Mucosa of gallbladder (tissue), 1 donor: ENCODE data around the gene EHD2. TPM values are rescaled to one million over a fixed set of nuclear protein-coding genes. Genes with fewer than 3 reads are reported as not detected.
A peak's percentile ranks its signal among the peaks of the same experiment; 100 is the strongest.

ENCODE experiments used
- DNase-seq: peaks from one replicate; pipeline ENCODE4 v3.0.0-alpha.2; 2020; ENCODE audit warnings: low spot score
- total RNA-seq: library from RNA; stranded (reverse); gene quantifications from one replicate; pipeline ENCODE4 v1.2.1, GENCODE V29; 2021
- donor health status: DM: no; HTN: no; CAD: no.

EHD2 gene
- total RNA-seq, 1 donor from 2014 or later = 81.2 TPM

DNA sequence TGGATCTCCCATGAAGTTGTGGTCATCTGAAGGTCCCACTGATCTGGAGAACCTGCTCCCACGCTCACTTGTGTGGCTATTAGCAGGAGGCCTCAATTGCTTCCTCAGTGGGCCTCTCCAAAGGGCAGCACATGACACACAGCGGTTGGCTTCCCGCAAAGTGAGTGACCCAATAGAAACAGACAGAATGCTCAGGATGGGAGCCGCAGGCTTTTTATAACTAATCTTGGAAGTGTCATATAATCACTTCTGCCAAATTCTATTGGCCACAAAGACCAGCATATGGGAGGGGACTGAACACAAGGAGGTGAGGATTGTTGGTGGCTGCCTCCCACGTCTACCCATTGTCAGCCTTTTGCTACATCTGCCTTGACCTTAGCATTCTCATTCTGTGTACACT lies 22.1 kb upstream of the EHD2 start:
- DNase-seq = no peak

DNA sequence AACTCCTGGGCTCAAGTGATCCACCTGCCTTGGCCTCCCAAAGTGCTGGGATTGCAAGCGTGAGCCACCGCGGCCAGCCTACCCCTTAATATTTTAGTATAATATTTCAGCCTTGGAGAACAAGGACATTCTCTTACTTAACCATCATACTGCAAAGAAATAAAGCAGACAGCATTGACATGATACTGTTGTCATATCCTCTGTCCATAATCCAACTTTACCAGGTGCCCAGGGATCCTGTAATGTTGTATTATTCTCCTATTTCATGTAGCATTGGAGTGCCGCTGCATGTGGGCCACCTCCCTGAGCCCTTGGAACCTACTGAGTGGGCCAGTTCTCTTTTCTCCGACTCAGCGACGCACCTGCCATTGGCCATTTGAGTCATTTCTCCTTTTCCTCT lies 21.4 kb upstream of the EHD2 start:
- no peak for DNase-seq

DNA sequence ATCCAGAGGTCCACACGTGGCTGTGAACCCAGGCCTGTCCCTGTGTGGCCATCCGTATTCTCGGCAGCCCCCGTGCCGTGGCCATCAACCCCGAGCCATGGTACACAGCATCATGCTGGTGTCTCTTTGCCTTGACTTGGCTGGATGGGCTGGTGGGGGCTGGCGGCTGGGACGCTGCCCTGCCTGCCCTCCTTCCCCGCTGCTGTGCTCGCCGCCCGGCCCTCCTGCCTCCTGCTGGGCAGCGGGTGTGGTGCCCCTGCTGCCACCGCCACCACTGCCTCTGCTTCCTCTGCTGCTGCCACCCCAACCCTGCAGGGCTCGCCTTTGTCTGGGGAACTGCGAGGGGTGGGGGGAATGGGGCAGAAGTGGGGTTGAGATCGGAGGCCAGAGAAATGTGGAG lies 19.7 kb upstream of the EHD2 start:
- no peak for DNase-seq

DNA sequence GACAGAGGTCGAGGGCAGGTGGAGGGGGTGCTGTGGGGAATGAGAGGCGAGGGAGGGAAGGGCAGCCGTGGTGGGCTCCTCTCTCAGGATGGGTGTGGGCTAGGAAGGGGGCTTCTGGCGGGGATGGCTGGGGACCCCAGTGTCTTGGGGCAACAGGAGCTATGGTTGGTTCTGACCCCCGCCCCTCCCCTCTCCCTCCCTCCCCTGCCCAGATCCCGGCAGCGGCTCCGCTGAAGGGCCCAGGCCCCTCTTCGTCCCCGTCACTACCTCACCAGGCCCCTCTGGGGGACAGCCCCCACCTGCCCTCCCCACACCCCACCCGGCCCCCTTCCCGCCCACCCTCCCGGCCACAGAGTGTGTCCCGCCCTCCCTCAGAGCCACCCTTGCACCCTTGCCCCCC lies 19.3 kb upstream of the EHD2 start:
- no peak for DNase-seq

DNA sequence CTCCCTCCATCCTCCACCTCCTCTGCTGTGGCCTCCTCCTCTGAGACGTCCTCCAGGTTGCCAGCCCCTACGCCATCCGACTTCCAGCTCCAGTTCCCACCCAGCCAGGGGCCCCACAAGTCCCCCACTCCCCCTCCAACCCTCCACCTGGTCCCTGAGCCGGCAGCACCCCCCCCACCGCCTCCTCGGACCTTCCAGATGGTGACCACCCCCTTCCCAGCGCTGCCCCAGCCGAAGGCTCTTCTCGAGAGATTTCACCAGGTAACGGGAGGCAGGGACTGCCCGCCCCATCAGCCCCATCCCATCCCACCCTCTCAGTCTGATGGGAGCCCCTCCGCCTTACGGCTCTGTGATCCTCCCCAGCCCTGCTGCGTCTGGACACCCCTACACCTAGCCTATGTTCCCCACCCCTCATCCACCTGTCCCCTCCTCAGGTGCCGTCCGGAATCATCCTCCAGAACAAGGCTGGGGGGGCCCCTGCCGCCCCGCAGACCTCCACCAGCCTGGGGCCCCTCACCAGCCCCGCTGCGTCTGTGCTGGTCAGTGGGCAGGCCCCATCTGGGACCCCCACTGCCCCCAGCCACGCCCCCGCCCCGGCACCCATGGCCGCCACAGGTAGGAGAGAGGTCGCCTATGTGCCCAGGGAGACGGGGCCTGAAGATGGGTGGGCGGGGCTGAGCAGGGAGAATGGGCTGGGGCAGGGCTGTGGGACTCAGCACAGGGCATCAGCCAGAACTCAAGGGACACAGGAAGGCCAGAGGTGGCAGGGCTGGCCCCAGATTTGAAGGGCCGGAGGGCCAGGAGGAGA lies 18.6 kb upstream of the EHD2 start:
- no peak for DNase-seq

DNA sequence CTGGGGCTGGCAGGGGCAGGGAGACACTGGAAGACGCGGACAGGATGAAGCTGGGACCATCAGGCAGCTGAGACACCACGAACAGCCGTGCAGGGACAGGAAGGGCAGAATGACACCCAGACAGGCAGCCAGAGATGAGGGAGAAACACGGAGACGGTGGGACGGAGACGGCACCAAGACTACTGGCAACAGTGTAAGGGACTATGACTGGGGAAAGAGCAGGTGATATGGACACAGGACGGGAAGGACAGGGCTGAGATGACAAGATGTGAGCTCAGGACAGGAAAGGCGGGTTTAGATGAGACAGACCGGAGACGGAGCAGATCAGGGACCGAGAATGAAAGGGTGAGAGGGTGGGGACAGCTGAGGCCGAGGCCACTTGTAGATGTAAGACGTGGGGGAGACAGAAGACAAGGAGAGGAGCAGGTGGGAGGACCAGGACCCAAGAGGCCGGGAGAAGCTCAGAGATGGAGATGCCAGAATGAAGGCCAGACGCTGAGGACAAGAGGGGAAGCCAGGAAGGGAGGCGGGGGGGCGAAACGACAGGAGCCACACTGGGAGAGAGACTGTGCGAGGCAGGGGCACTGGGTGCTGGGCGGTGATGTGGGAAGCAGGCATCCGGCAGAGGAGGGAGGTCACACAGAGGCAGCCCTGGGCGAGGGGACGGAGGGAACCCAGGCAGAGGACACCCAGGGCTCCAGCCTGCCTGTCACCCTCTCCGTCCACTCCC lies 17.5 kb upstream of the EHD2 start:
- no peak for DNase-seq

DNA sequence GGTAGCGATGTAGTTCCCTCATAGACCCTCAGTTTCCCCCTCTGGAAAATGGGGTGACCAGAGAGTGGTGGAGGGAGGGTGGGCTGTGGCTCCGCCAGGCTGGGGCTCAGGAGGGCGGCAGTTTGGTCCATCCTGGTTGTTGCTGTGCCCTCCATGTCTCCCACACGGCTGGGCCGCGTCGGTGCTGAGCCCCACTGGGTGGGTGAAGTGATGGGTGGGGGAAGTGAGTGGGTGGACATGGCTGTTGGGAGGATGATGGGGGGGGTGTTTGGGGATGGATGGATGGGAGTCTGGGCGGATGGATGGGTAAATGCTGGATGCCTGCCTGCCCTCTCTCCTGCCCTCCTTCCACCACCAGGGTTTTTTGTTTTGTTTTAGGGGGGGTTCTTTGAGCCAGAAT lies 16.6 kb upstream of the EHD2 start:
- DNase-seq = no peak

DNA sequence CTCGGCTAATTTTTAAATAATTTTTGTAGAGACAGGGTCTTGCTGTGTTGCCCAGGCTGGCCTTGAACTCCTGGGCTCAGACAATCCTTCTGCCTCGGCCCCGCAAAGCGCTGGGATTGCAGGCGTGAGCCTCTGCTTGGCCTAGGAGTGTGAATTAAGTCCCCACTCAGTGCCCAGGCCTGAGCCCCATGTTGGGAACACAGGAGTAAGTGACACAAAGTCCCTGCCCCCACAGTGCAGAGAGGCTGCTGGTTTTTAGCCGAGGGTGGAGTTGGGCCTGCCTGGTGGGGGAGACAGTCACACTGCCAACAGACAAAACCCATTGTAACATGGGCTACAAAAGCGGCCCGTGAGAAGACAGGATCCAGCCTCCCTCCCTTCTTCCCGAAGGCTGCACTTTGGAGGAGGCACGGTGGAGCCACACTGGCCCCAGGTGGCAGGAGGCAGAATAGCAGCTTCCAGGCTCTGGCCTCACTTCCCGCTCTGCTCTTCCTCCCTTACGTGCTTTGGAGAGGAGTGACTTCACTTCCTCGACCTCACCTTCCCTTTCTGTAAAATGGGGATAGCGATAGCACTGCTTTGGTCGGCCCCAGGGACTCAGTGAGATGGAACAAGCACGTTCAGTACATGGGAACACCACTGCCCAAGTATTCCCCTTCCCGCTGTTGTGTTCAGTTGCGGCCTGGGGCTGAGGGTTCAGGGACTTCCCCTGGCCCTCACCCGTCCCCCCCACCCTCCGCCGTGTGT lies 15.2 kb upstream of the EHD2 start:
- peak; percentile 72 for DNase-seq

DNA sequence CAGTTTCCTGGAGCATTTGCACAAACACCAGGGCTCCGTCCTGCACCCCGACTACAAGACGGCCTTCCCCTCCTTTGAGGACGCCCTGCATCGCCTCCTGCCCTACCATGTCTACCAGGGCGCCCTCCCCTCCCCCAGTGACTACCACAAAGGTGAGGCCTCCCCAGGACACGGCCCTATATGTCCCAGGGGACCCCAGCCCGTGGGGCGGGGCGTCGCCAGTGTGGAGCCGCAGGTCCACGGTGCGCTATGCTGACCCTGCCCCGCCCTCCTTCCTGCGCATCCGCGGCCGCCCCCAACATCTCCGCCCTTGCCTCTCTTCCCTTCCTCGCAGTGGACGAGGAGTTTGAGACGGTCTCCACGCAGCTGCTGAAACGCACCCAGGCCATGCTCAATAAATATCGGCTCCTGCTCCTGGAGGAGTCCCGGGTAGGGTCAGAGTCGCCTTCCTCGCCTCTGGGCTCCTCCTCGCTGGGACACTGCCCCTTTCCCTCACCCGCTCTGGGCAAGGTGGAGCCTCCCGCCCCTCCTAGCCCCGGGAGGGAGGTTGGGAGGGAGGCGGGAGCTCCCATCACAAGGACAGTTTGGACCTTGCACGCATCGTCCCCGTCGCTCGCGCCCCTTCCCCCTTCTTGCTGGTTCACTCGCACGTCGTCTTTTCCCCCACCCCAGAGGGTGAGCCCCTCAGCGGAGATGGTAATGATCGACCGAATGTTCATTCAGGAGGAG lies 14.4 kb upstream of the EHD2 start:
- DNase-seq = no peak

DNA sequence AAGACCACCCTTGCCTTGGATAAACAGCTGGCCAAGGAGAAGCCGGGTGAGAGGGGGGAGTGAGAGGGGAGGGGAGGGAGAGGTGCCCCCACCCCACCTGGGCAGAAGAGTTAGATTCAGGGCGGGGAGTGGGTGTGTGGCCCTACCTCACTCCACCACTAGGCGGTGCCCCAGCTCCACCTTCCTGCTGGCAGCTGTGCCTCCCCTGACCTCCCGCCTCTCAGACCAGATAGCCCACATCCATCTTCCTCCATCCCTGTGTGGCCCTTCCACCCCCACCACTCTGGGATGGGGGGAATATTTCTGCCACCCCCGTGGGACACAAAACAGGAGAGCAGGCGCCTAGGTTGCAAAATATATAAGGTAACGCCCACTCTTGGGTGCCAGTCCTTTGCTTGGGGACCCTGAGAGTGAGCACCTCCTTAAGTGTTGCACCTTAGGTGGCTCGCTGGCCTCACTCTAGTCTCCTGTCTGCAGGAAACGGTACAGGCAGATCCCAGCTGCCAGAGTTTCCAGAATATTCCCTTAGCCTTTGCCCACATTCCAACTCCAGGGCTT lies 13.8 kb upstream of the EHD2 start:
- no peak for DNase-seq

DNA sequence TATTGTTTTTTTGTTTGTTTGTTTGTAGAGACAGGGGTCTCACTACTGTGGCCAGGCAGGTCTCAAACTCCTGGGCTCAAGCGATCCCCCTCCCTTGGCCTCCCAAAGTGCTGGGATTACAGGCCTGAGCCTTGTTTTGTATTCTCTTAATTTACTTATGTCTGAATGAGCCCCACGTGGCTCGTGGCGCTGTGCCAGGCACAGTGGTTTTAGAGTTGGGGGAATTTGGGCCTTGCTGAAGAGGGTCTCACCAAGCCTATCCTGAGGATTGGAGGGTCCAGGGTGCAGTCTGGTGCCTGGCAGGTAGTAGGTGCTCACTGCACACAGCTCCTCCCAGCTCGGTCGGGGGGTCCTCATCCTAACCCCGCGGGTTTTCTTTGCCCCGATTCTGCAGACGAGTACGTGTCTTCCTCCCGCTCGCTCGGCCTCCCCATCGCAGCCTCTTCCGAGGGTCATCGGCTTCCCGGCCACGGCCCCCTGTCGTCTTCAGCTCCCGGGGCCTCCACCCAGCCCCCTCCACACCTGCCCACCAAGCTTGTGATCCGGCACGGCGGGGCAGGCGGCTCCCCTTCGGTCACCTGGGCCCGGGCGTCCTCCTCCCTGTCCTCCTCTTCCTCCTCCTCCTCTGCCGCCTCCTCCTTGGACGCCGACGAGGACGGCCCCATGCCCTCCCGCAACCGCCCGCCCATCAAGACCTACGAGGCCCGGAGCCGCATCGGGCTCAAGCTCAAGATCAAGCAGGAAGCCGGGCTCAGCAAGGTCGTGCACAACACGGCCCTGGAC lies 12.1 kb upstream of the EHD2 start:
- DNase-seq = no peak

DNA sequence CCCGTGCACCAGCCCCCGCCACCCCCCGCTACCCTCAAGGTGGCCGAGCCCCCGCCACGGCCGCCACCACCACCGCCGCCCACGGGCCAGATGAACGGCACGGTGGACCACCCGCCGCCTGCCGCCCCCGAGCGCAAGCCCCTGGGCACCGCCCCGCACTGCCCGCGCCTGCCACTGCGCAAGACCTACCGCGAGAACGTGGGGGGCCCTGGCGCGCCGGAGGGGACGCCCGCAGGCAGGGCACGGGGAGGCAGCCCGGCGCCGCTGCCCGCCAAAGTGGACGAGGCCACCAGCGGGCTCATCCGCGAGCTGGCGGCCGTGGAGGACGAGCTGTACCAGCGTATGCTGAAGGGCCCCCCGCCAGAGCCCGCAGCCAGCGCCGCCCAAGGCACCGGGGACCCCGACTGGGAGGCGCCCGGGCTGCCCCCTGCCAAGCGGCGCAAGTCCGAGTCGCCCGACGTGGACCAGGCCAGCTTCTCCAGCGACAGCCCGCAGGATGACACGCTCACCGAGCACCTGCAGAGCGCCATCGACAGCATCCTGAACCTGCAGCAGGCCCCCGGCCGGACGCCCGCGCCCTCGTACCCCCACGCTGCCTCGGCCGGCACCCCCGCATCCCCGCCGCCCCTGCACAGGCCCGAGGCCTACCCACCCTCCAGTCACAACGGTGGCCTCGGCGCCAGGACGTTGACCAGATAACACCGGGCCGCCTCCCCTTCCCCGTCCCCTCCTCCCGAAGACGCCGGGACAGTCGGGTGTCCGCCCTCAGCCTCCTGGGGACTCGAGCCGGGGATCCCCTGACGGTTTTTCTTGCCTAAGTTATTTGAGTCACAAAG lies 11.3 kb upstream of the EHD2 start:
- no peak for DNase-seq

DNA sequence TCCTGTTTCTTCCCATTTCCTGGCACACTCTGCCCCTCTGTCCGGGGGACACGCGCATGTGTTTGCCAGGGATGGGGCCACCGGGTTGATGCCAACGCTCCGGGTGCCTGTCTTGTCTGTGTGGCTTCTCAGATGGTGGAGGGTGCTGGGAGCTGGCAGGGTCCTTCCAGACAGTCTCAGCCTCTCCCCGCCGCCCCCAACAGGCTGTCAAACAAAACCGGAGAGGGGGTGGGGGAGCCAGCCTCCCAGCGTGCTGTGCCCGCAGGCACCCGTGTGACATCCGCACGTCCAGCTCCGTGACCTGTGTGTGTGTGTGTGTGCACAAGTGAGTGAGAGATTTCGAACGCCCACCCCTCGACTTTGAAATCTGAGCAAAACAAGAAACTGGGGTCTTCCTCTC lies 10.6 kb upstream of the EHD2 start:
- DNase-seq = no peak

DNA sequence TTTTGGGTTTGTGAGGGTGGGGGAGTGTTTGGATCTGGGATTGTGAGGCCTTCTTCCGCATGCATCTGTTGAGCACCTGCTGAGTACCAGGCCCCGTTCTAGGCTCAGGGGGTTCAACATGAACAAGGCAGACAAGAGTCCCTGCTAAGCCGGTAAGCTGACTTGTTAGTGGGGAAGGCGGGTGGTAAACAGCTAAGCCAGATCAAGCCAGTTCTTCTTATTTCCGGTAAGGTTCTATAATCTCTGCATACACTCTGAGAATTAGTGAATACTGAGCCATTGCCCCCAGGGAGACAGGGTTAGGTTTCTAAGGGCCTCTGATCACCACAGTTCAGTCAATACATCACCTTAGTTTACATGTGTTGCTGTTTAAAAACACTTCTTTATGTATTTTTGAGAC lies 9.9 kb upstream of the EHD2 start:
- no peak for DNase-seq

DNA sequence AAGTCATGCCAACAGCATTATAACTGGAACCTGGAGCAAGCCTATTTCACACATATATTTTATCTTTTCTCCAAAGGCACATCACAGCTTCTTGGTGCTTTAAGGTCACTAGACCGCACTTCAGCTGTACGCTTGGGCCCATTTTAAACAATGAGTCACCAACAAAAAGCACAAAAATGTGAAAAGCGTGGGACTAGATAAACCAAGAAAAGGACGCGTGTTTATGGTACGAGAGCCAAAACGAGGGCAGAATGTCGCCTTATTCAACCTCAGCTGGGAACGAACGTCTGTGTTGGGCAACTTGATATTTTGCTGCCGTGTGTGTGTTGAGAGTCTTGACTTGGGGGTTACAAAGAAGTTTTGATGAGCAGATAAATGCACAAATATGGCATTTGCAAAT lies 9.2 kb upstream of the EHD2 start:
- DNase-seq = no peak

DNA sequence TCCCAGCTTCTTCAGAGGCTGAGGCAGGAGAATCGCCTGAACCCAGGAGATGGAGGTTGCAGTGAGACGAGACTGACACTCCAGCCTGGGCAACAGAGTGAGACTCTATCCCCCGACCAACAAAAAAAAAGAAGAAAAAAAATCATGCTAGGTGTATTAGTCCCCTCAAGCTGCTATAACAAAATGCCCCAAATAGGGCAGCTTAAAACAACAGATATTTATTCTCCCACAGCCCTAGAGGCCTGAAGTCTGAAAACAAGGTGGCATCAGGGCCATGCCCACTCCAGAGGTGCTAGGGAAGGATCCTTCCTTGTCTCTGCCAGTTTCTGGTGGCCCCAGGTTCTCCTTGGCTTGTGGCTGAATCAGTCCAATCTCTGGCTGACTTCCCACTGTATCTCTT lies 8.6 kb upstream of the EHD2 start:
- no peak for DNase-seq

DNA sequence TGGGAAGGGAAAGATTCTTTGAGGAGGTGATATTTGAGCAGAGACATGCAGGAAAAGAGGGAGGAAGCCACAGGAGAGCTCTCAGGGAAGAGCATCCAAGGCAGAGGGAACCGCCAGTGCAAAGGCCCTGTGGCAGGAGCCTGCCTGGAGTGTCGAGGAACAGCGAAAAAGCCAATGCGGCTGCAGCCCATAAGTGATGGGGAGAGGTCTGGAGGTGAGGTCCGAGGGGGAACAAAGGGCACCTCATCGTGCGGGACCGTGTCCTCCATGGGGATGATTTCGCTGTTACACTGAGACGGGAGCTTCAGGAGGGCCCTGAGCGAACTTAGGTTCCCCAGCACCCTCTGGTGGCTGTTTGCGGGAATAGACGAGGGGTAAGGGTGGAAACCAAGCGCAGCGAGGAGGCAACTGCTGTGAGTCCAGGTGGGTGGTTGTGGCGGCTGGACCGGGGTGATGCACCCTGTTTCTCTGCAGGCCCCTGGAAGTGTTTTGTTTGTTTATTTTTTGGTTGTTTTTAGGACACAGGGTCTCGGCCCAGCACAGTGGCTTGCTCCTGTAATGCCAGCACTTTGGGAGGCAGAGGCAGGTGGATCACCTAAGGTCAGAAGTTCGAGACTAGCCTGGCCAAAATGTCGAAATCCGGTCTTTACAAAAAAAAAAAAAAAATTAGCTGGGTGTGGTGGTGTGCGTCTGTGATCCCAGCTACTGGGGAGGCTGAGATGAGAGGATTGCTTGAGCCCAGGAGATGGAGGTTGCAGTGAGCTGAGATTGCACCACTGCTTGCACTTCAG lies 5.9 kb upstream of the EHD2 start:
- DNase-seq = peak; percentile 74

DNA sequence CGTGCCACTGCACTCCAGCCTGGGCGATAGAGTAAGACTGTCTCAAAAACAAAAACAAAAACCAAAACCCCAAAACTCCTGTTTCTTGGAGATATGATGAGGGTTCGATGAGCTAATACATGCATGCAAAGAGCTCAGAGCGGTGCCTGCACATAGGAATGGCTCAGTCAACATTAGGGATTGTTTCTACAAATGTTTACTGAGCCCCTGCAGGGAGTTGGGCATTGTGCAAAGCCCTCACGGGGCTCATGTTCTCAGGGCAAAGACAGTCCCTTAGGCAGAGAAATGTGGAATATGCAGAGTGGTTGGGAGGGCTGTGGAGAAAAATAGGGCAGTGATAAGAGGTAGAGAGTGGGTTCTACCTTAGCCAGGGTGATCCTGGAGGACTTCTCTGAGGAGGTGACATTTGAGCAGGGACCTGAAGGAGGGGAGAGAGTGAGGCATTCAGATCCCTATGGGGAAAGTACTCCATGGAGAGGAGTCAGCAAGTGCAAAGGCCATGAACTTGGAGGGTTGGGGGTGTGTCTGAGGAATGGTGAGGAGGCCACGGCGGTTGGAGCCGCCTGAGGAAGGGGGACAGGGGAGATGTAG lies 1.5 kb upstream of the EHD2 start:
- no peak for DNase-seq

DNA sequence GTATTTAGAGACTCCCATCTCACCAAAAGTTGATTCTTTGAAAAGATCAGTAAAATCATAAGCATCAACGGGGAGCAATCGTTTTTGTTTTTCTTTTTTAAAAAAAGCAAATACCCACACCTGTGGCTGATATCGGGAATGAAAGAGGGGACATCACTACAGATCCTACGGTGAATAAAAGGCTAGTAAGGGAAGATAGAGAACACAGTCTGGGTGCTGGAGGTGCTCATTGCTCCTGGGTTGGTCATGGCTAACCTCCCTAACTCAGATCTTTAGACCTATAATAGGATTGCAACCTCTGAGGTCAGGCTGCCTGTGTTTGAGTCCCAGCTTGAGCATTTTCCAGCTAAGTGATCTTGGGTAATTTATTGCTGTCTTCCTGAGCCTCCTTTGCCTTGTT lies 1.1 kb downstream of the EHD2 start:
- no peak for DNase-seq
